HFFc6 (cell line): ENCODE measurements around the gene SSRP1. TPM values are rescaled to one million over a fixed set of nuclear protein-coding genes. Genes with fewer than 3 reads are reported as not detected.
"Not testable (repeated sequence)": the region's sequence is repeated elsewhere in the genome, so short reads cannot be mapped to it uniquely, and the experiment has no call there.

ENCODE experiments used
- DNase-seq: peaks from one replicate; pipeline ENCODE4 v3.0.0-alpha.2; 2018
- H3K27ac Mint-ChIP-seq: 2 replicates; pipeline ENCODE4 v1.8.0; 2020; ENCODE audit warnings: mild to moderate bottlenecking, mixed read lengths
- H3K27me3 Mint-ChIP-seq: 2 replicates; pipeline ENCODE4 v1.8.0; 2021; ENCODE audit warnings: mild to moderate bottlenecking, moderate library complexity, mixed read lengths; ENCODE audit not compliant: insufficient read depth
- H3K36me3 Mint-ChIP-seq: 2 replicates; pipeline ENCODE4 v1.8.0; 2021; ENCODE audit warnings: low read depth, mixed read lengths
- H3K4me1 Mint-ChIP-seq: 2 replicates; pipeline ENCODE4 v1.8.0; 2020; ENCODE audit warnings: low read depth, mixed read lengths
- H3K4me3 Mint-ChIP-seq: 2 replicates; pipeline ENCODE4 v1.8.0; 2020; ENCODE audit warnings: mild to moderate bottlenecking, moderate library complexity, mixed read lengths
- H3K9me3 Mint-ChIP-seq: 2 replicates; pipeline ENCODE4 v1.8.0; 2020; ENCODE audit warnings: mild to moderate bottlenecking, mixed read lengths
- CTCF ChIP-seq: fragments of 200-600 bp; sonication (generic); IDR thresholded peaks from 2 replicates; pipeline ENCODE4 v1.5.0; 2021; ENCODE audit warnings: antibody characterized with exemption, mild to moderate bottlenecking
- total RNA-seq, 6 experiments: library from RNA; stranded (reverse); fragmentation: NEBNext Ultra II Directional; extraction: Animal tissue kit (Norgen Biotek cat#: 25700); gene quantifications; 2 replicates in 1 of 6; 3 replicates in 5 of 6; pipeline ENCODE4 v1.2.3, GENCODE V29; 2021

SSRP1 gene
- total RNA-seq, 6 experiments from 2014 or later, result 84.0 to 141 (median 133) TPM

- peaks cover 45% of the 10 kb centered on the region for H3K27me3 Mint-ChIP-seq
- H3K4me3 Mint-ChIP-seq, result no peak overlapping the region
- peaks cover 16% of the 10 kb centered on the region for H3K4me1 Mint-ChIP-seq
- no peak for DNase-seq
- no peaks in the 10 kb centered on the region for H3K9me3 Mint-ChIP-seq
- H3K36me3 Mint-ChIP-seq, result no peaks in the 10 kb centered on the region
- H3K27ac Mint-ChIP-seq, result no peak overlapping the region
- no peak for TF ChIP-seq CTCF
Measured at GRCh38 chr11:57361926-57362325, 26.2 kb upstream of the SSRP1 start.

- H3K27me3 Mint-ChIP-seq, result peaks cover 43% of the 10 kb centered on the region
- not testable (repeated sequence) for DNase-seq, H3K36me3 Mint-ChIP-seq, H3K9me3 Mint-ChIP-seq, H3K4me3 Mint-ChIP-seq, H3K27ac Mint-ChIP-seq
- peaks cover 16% of the 10 kb centered on the region for H3K4me1 Mint-ChIP-seq
Measured at GRCh38 chr11:57361420-57361819, 25.7 kb upstream of the SSRP1 start.

- H3K4me3 Mint-ChIP-seq, result no peak overlapping the region
- DNase-seq, result no peak
- H3K36me3 Mint-ChIP-seq, result no peaks in the 10 kb centered on the region
- peaks cover 16% of the 10 kb centered on the region for H3K4me1 Mint-ChIP-seq
- no peak for TF ChIP-seq CTCF
- no peak overlapping the region for H3K27ac Mint-ChIP-seq
- H3K9me3 Mint-ChIP-seq, result no peaks in the 10 kb centered on the region
- peaks cover 43% of the 10 kb centered on the region for H3K27me3 Mint-ChIP-seq
Measured at GRCh38 chr11:57360991-57361390, 25.3 kb upstream of the SSRP1 start.

GRCh38 chr11:57359896-57360690 lies 24.4 kb upstream of the SSRP1 start:
- peaks cover 39% of the 10 kb centered on the region for H3K27me3 Mint-ChIP-seq
- no peak for DNase-seq
- no peaks in the 10 kb centered on the region for H3K36me3 Mint-ChIP-seq
- H3K9me3 Mint-ChIP-seq, result no peaks in the 10 kb centered on the region
- TF ChIP-seq CTCF, result no peak
- H3K4me1 Mint-ChIP-seq, result peaks cover 16% of the 10 kb centered on the region
- H3K4me3 Mint-ChIP-seq, result no peak overlapping the region
- no peak overlapping the region for H3K27ac Mint-ChIP-seq

- Mint-ChIP-seq H3K4me3 (no peak overlapping the region), H3K27ac (no peak overlapping the region), H3K36me3 (no peaks in the 10 kb centered on the region), H3K9me3 (no peaks in the 10 kb centered on the region), H3K4me1 (peaks cover 16% of the 10 kb centered on the region), H3K27me3 (peaks cover 40% of the 10 kb centered on the region)
- DNase-seq, result no peak
- no peak for TF ChIP-seq CTCF
Measured at GRCh38 chr11:57359396-57359795, 23.7 kb upstream of the SSRP1 start.

- DNase-seq, result no peak
- Mint-ChIP-seq H3K27ac (no peak overlapping the region), H3K36me3 (no peaks in the 10 kb centered on the region), H3K9me3 (no peaks in the 10 kb centered on the region), H3K4me1 (peaks cover 16% of the 10 kb centered on the region), H3K4me3 (no peak overlapping the region), H3K27me3 (peaks cover 42% of the 10 kb centered on the region)
- TF ChIP-seq CTCF, result no peak
Measured at GRCh38 chr11:57358991-57359390, 23.3 kb upstream of the SSRP1 start.
